AG10803 (cell line): ENCODE measurements around the gene ACTRT2.

Source experiments
- DNase-seq: peaks from one replicate; pipeline ENCODE4 v3.0.0; 2010; ENCODE audit warnings: low read depth
- H3K4me3 ChIP-seq: 2 replicates; pipeline ENCODE4 v1.5.1; 2011; ENCODE audit warnings: mild to moderate bottlenecking, low read length, control low read depth
- CTCF ChIP-seq: conservative IDR thresholded peaks from 2 replicates; pipeline ENCODE4 v1.5.1; 2011; ENCODE audit warnings: mild to moderate bottlenecking, low read length, control low read depth, inconsistent platforms

ACTRT2 gene

GRCh38 chr1:3060601-3061551 is 39.6 kb downstream of the ACTRT2 start:
- no peak for TF ChIP-seq CTCF
- no peak overlapping the region for H3K4me3 ChIP-seq
- DNase-seq: no peak

- DNase-seq: no peak
- no peak for TF ChIP-seq CTCF
- H3K4me3 ChIP-seq: no peak overlapping the region
Measured at GRCh38 chr1:3061566-3061965, 40.3 kb downstream of the ACTRT2 start.

GRCh38 chr1:3061981-3062615 is 40.8 kb downstream of the ACTRT2 start:
- H3K4me3 ChIP-seq: no peak overlapping the region
- TF ChIP-seq CTCF: no peak
- no peak for DNase-seq

- DNase-seq: no peak
- no peak overlapping the region for H3K4me3 ChIP-seq
- TF ChIP-seq CTCF: no peak
Measured at GRCh38 chr1:3062616-3063378, 41.5 kb downstream of the ACTRT2 start.

GRCh38 chr1:3063379-3064295 is 42.4 kb downstream of the ACTRT2 start:
- H3K4me3 ChIP-seq: no peak overlapping the region
- TF ChIP-seq CTCF: no peak
- no peak for DNase-seq

- DNase-seq: no peak
- TF ChIP-seq CTCF: no peak
- no peak overlapping the region for H3K4me3 ChIP-seq
Measured at GRCh38 chr1:3064296-3064850, 43.1 kb downstream of the ACTRT2 start.
